HepG2 (cell line): ENCODE results near the gene PJA2. TPM values are rescaled to one million over a fixed set of nuclear protein-coding genes. Genes with fewer than 3 reads are reported as not detected.

Source experiments
- ATAC-seq: fragments of 200-7000 bp; cut with Tn5 transposase; 3 replicates; pipeline ENCODE4 v1.9.1; 2020; ENCODE audit warnings: mild to moderate bottlenecking, moderate library complexity
- BruUV-seq: library from RNA; stranded (reverse); fragments of 400-500 nt; replicated peaks from 2 replicates; lab custom pipeline; 2021; lab: Mats Ljungman, UMichigan
- CTCF ChIA-PET: fragments of 300-600 bp; formaldehyde crosslinking; extraction: SDS; loops from one replicate; lab custom pipeline; 2021; ENCODE audit warnings: low total read pairs, inconsistent platforms, low intra/inter-chr PET ratio; lab: Yijun Ruan, JAX
- POLR2A ChIA-PET: fragments of 350-600 bp; sonication (Branson Sonifier 250); formaldehyde crosslinking; loops from one replicate; lab custom pipeline; 2020; ENCODE audit warnings: antibody characterized with exemption, inconsistent platforms; lab: Yijun Ruan, JAX
- DNase-seq: peaks from one replicate; pipeline ENCODE4 v3.0.0-alpha.2; 2015; ENCODE audit warnings: low spot score
- FAIRE-seq: peaks from 3 replicates; lab custom pipeline; 2011; peaks lifted over from hg19 to GRCh38; lab: Jason Lieb, UNC
- H2AFZ ChIP-seq: one replicate; pipeline ENCODE4 v1.6.1; 2011; ENCODE audit warnings: low read length, inconsistent platforms
- H3K27ac ChIP-seq: fragments of 300-600 bp; 3 replicates; pipeline ENCODE4 v1.8.0; 2011; ENCODE audit warnings: mixed run types, mild to moderate bottlenecking, mixed read lengths, low read length, inconsistent platforms; ENCODE audit not compliant: insufficient read depth; ENCODE audit errors: extremely low read length
- H3K27me3 ChIP-seq, 2 experiments: fragments of 200-600 bp in 1 of 2; 2 replicates in 1 of 2; 3 replicates in 1 of 2; pipeline versions ENCODE4 v1.6.0 to v1.8.0; 2011; ENCODE audit warnings: low read length in 2 of 2, mild to moderate bottlenecking in 2 of 2, moderate library complexity in 2 of 2, inconsistent platforms in 1 of 2; ENCODE audit not compliant: insufficient read depth in 2 of 2, control insufficient read depth in 1 of 2
- H3K36me3 ChIP-seq, 2 experiments: fragments of 200-600 bp in 1 of 2; replicated peaks in 1 of 2; 2 replicates in 1 of 2; 3 replicates in 1 of 2; pipeline versions ENCODE4 v1.5.1 to v1.8.0; 2011; ENCODE audit warnings: low read length in 2 of 2, inconsistent platforms in 1 of 2; ENCODE audit not compliant: insufficient read depth in 2 of 2, control insufficient read depth in 1 of 2
- H3K4me1 ChIP-seq: 2 replicates; pipeline ENCODE4 v1.5.1; 2012; ENCODE audit warnings: low read length, inconsistent platforms; ENCODE audit not compliant: insufficient read depth
- H3K4me2 ChIP-seq: 2 replicates; pipeline ENCODE4 v1.6.0; 2011; ENCODE audit warnings: low read depth, low read length, inconsistent platforms
- H3K4me3 ChIP-seq, 3 experiments: fragments of 200-600 bp in 1 of 3; sonication (generic), shearing (Covaris generic) in 1 of 3; replicated peaks in 1 of 3; 2 replicates each; pipeline ENCODE4 v1.5.1; 2011 to 2016; ENCODE audit warnings: low read length in 3 of 3, inconsistent platforms in 2 of 3, low read depth in 2 of 3, mild to moderate bottlenecking in 2 of 3, control low read depth in 1 of 3, mixed read lengths in 1 of 3; ENCODE audit not compliant: insufficient read depth in 1 of 3
- H3K79me2 ChIP-seq: one replicate; pipeline ENCODE4 v1.6.1; 2011; ENCODE audit warnings: low read length, inconsistent platforms; ENCODE audit not compliant: insufficient read depth
- H3K9ac ChIP-seq: 2 replicates; pipeline ENCODE4 v1.6.0; 2011; ENCODE audit warnings: mild to moderate bottlenecking, low read depth, low read length, inconsistent platforms; ENCODE audit not compliant: insufficient read depth
- H3K9me3 ChIP-seq: 2 replicates; pipeline ENCODE4 v1.5.1; 2012; ENCODE audit warnings: mild to moderate bottlenecking, low read length
- H4K20me1 ChIP-seq: 2 replicates; pipeline ENCODE4 v1.6.0; 2011; ENCODE audit warnings: inconsistent platforms, mild to moderate bottlenecking, low read length, moderate library complexity; ENCODE audit not compliant: insufficient read depth
- AKAP8 ChIP-seq: sonication (generic); formaldehyde crosslinking; IDR thresholded peaks from 2 replicates; pipeline ENCODE4 v1.5.1; 2020; ENCODE audit warnings: mild to moderate bottlenecking, missing genetic modification reagents
- CENPBD1 ChIP-seq: sonication (generic); formaldehyde crosslinking; IDR thresholded peaks from 2 replicates; pipeline ENCODE4 v1.8.0; 2022; ENCODE audit warnings: missing genetic modification reagents, low read depth, mild to moderate bottlenecking, borderline replicate concordance
- CENPT ChIP-seq: sonication (generic); formaldehyde crosslinking; IDR thresholded peaks from 2 replicates; pipeline ENCODE4 v1.8.0; 2022; ENCODE audit warnings: low read depth, mild to moderate bottlenecking, moderate library complexity, missing genetic modification reagents
- FOXA3 ChIP-seq: IDR thresholded peaks from 2 replicates; pipeline ENCODE4 v1.6.1; 2016; ENCODE audit warnings: missing genetic modification reagents, missing compliant biosample characterization
- GATA4 ChIP-seq: sonication (generic); IDR thresholded peaks from 2 replicates; pipeline ENCODE4 v1.6.1; 2016; ENCODE audit warnings: antibody characterized with exemption, low read depth, borderline replicate concordance
- LCORL ChIP-seq, 2 experiments: fragments of 450-650 bp in 1 of 2; sonication (generic) in 1 of 2; formaldehyde crosslinking in 1 of 2; IDR thresholded peaks; 2 replicates each; pipeline versions ENCODE4 v1.5.0 to v1.6.1; 2017 to 2020; ENCODE audit warnings: antibody characterized with exemption in 1 of 2, missing genetic modification reagents in 1 of 2
- NAIF1 ChIP-seq: sonication (generic); formaldehyde crosslinking; IDR thresholded peaks from 2 replicates; pipeline ENCODE4 v1.5.0; 2020; ENCODE audit warnings: mild to moderate bottlenecking, missing genetic modification reagents, borderline replicate concordance
- NONO ChIP-seq, 2 experiments: fragments of 450-650 bp in 1 of 2; sonication (generic) in 1 of 2; formaldehyde crosslinking in 1 of 2; IDR thresholded peaks in 1 of 2; conservative IDR thresholded peaks in 1 of 2; 2 replicates each; pipeline versions ENCODE4 v1.6.1 to v1.8.0; 2017 to 2022; ENCODE audit warnings: mild to moderate bottlenecking in 1 of 2, missing genetic modification reagents in 1 of 2, moderate library complexity in 1 of 2
- SAFB2 ChIP-seq: sonication (generic); formaldehyde crosslinking; IDR thresholded peaks from 2 replicates; pipeline ENCODE4 v1.5.1; 2020; ENCODE audit warnings: missing genetic modification reagents, low read depth, mild to moderate bottlenecking, borderline replicate concordance
- USF2 ChIP-seq, 2 experiments: sonication (generic) in 1 of 2; formaldehyde crosslinking in 1 of 2; IDR thresholded peaks; 2 replicates each; pipeline versions ENCODE4 v1.5.1 to v1.6.1; 2011 to 2020; ENCODE audit warnings: borderline replicate concordance in 1 of 2, low read depth in 1 of 2, low read length in 1 of 2, mild to moderate bottlenecking in 1 of 2, missing genetic modification reagents in 1 of 2, moderate library complexity in 1 of 2
- ZFP82 ChIP-seq: sonication (generic); formaldehyde crosslinking; IDR thresholded peaks from 2 replicates; pipeline ENCODE4 v1.5.1; 2020; ENCODE audit warnings: mild to moderate bottlenecking, missing genetic modification reagents, borderline replicate concordance
- ZFP91 ChIP-seq: sonication (generic); formaldehyde crosslinking; IDR thresholded peaks from 2 replicates; pipeline ENCODE4 v1.9.0; 2022; ENCODE audit warnings: missing genetic modification reagents, mild to moderate bottlenecking, borderline replicate concordance
- ZNF121 ChIP-seq: sonication (generic); formaldehyde crosslinking; IDR thresholded peaks from 2 replicates; pipeline ENCODE4 v1.5.0; 2020; ENCODE audit warnings: mild to moderate bottlenecking, missing genetic modification reagents
- ZNF124 ChIP-seq: sonication (generic); formaldehyde crosslinking; IDR thresholded peaks from 2 replicates; pipeline ENCODE4 v1.4.0; 2020; ENCODE audit warnings: missing genetic modification reagents
- ZNF496 ChIP-seq: sonication (generic); formaldehyde crosslinking; IDR thresholded peaks from 2 replicates; pipeline ENCODE4 v1.8.1; 2023; ENCODE audit warnings: mild to moderate bottlenecking, moderate library complexity, missing genetic modification reagents; ENCODE audit not compliant: insufficient replicate concordance
- ZSCAN20 ChIP-seq: sonication (generic); formaldehyde crosslinking; IDR thresholded peaks from 2 replicates; pipeline ENCODE4 v1.4.0; 2020; ENCODE audit warnings: missing genetic modification reagents, mild to moderate bottlenecking, borderline replicate concordance
- ZSCAN25 ChIP-seq: sonication (generic); formaldehyde crosslinking; IDR thresholded peaks from 2 replicates; pipeline ENCODE4 v1.8.0; 2022; ENCODE audit warnings: mild to moderate bottlenecking, missing genetic modification reagents
- WGBS: methylation state at CpG from one replicate; pipeline ENCODE4 v1.1.6; 2017; ENCODE audit warnings: low lambda C conversion rate; 5-methylcytosine and 5-hydroxymethylcytosine counted together
- in situ Hi-C: cut with HindIII; loops from 2 replicates; pipeline ENCODE4 v1.10.0; 2017; ENCODE audit warnings: low pct_unique_long_range_greater_than_20kb; ENCODE audit not compliant: extremely low pct_ligation_motif_present
- intact Hi-C: fragments of 100-400 bp; cut with micrococcal nuclease; formaldehyde crosslinking; loops from one replicate; pipeline ENCODE4 v1.10.0; 2022; ENCODE audit not compliant: unreplicated experiment
- polyA plus RNA-seq, 8 experiments: library from polyadenylated mRNA; depleted of rRNA in 3 of 8; stranded (reverse) in 7 of 8; unstranded in 1 of 8; fragments of >200 nt; fragmentation: Illumina TruSeq in 4 of 8; extraction: Trizol in 4 of 8; gene quantifications; 2 replicates each; pipeline versions ENCODE4 v1.2.1 to v1.2.3, GENCODE V29; 2011 to 2016; ENCODE audit warnings: low read depth in 4 of 8, missing spikeins in 1 of 8, mixed read lengths in 1 of 8; ENCODE audit not compliant: insufficient read depth in 1 of 8
- total RNA-seq, 5 experiments: library from RNA; depleted of rRNA; stranded (reverse); fragments of >200 nt; fragmentation: Illumina TruSeq; extraction: Trizol; gene quantifications; 2 replicates each; pipeline ENCODE4 v1.2.3, GENCODE V29; 2016; ENCODE audit warnings: low read depth in 1 of 5

Gene PJA2
- total and polyA plus RNA-seq, 2 of the 13 experiments (the other 11 are each of a cell fraction or from before 2014, with no cell fraction given) = 39.4 to 41.4 TPM

GRCh38 chr5:109298794-109299193, 111.0 kb downstream of the PJA2 start:
- ATAC-seq = no peak

More at GRCh38 chr5:109298794-109299193, 111.0 kb downstream of the PJA2 start:
- Histone ChIP-seq H3K79me2 (no peaks in the 10 kb centered on the region), H3K9me3 (no peaks in the 10 kb centered on the region), H3K4me3 (no peak overlapping the region), H3K4me2 (no peak overlapping the region), H3K9ac (no peak overlapping the region), H3K27me3 (0 out of 5 replicates have a peak, but pooled peaks cover 0 to 6% of the 10 kb centered on the region in 2 experiments), H3K27ac (no peak overlapping the region), H3K36me3 (no peaks in the 10 kb centered on the region), H2AFZ (no peak overlapping the region), H4K20me1 (no peaks in the 10 kb centered on the region), H3K4me1 (no peaks in the 10 kb centered on the region)
- FAIRE-seq (no peak), DNase-seq (no peak)
- TF ChIP-seq ZSCAN25 (no peak), AKAP8 (CRISPR knock-in tag) (no peak), GATA4 (no peak), SAFB2 (CRISPR knock-in tag) (no peak), ZSCAN20 (CRISPR knock-in tag) (no peak), ZFP82 (no peak), CENPBD1 (no peak), CENPT (CRISPR knock-in tag) (no peak), FOXA3 (CRISPR knock-in tag) (no peak), ZFP91 (CRISPR knock-in tag) (no peak), NONO (IDR thresholded peaks at IDR 0.05) (no peak), NONO (CRISPR knock-in tag; conservative IDR thresholded peaks at IDR 0.05) (no peak), ZNF496 (no peak), NAIF1 (CRISPR knock-in tag) (no peak), ZNF124 (no peak), USF2 (IDR thresholded peaks at IDR 0.05; ENCODE audit: low read depth, low read length) (no peak), USF2 (CRISPR knock-in tag; IDR thresholded peaks at IDR 0.05; ENCODE audit: borderline replicate concordance) (no peak), ZNF121 (no peak), LCORL (IDR thresholded peaks at IDR 0.05) (no peak), LCORL (CRISPR knock-in tag; IDR thresholded peaks at IDR 0.05) (no peak)
- in situ Hi-C loops (no loop called here), intact Hi-C loops (no loop called here)
- ChIA-PET CTCF (no interaction called here), POLR2A (no interaction called here)
- BruUV-seq = no TSS peak
- 14% methylated on average over 4 of the region's 4 CpGs for WGBS
